ENCODE results near the gene DHX34. TPM values are rescaled to one million over a fixed set of nuclear protein-coding genes. Genes with fewer than 3 reads are reported as not detected.
"Not testable (repeated sequence)": the region's sequence is repeated elsewhere in the genome, so short reads cannot be mapped to it uniquely, and the experiment has no call there.

DHX34 gene
- total and polyA plus RNA-seq, 7 donors = 3.0 to 12.7 (median 9.1) TPM

- TF ChIP-seq CTCF (IDR thresholded peaks at IDR 0.05) (no peak), POLR2AphosphoS5 (IDR thresholded peaks at IDR 0.05) (no peak)
- intact Hi-C loops (cut with DNase I) = no loop called here
- 89 to 90% methylated on average over 4 of the region's 4 CpGs for WGBS, 2 donors
- no peak for DNase-seq
- H3K9me3 ChIP-seq = no peaks in the 10 kb centered on the region
- H3K27ac ChIP-seq = no peak overlapping the region
- no peaks in the 10 kb centered on the region for H3K27me3 ChIP-seq
- no peak overlapping the region for H3K4me3 ChIP-seq
- no peaks in the 10 kb centered on the region for H3K36me3 ChIP-seq
- no peaks in the 10 kb centered on the region for H3K4me1 ChIP-seq
Measured at GRCh38 chr19:47341734-47342133, 7.4 kb upstream of the DHX34 start.

DNA sequence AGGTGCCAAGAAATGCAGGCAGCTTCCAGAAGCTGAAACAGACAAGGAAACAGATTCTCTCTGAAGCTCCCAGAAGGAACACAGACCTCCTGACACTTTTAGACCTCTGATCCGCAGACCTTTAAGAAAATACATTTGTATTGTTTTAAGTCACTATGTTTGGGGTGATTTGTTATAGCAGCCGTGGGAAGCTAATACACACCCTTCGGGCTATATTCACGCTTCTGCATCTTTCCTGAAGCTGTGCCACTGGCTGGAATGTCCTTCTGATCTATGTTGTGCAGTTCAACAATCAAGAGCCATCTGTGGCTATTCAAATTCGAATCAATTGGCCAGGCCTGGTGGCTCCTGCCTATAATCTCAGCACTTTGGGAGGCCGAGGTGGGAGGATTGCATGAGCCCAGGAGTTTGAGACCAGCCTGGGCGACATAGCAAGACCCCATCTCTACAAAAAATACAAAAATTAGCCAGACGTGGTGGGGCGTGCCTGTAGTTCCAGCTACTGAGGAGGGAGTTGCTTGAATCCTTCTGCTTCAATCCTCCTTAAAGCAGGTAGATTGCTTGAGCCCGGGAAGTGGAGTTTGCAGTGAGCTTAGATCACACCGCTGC, 5.8 kb upstream of the DHX34 start:
- Histone ChIP-seq H3K36me3 (no peaks in the 10 kb centered on the region), H3K9me3 (no peaks in the 10 kb centered on the region), H3K27me3 (no peaks in the 10 kb centered on the region), H3K27ac (no peak overlapping the region), H3K4me1 (peaks cover 0 to under 1% (median under 1%) of the 10 kb centered on the region in 4 donors), H3K4me3 (no peak overlapping the region)
- 88 to 89% methylated on average over 11 of the region's 11 CpGs for whole genome bisulfite sequencing, 2 donors
- TF ChIP-seq POLR2AphosphoS5 (IDR thresholded peaks at IDR 0.05) (no peak), POLR2A (IDR thresholded peaks at IDR 0.05) (no peak), CTCF (IDR thresholded peaks at IDR 0.05) (no peak), EP300 (IDR thresholded peaks at IDR 0.05) (no peak)
- no peak for DNase-seq
- intact Hi-C loops (cut with DNase I) = no loop called here

DNA sequence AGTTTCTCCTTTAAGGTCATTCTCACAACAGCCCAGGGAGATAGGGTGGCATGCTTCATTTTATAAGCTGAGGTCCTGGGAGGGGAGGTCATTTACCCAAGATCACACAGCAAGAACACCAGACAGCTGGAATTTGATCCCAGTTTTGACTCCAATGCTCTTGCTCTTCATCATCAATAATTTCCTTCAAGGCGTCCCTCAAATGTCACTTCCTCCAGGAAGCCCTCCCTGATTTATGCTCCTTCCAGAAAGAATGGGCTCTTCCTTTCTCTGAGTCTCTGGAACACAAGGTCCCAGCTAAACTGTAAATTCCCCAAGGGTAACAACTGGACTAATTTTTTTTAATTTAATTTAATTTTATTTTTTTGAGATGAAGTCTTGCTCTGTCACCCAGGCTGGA, 4.7 kb upstream of the DHX34 start:
- Histone ChIP-seq H3K27ac (no peak overlapping the region), H3K9me3 (no peaks in the 10 kb centered on the region), H3K36me3 (no peaks in the 10 kb centered on the region), H3K4me3 (no peak overlapping the region), H3K27me3 (no peaks in the 10 kb centered on the region), H3K4me1 (peaks cover 0 to 8% (median 3%) of the 10 kb centered on the region in 4 donors)
- no peak for DNase-seq
- TF ChIP-seq CTCF (IDR thresholded peaks at IDR 0.05) (no peak), POLR2AphosphoS5 (IDR thresholded peaks at IDR 0.05) (no peak), EP300 (IDR thresholded peaks at IDR 0.05) (no peak), POLR2A (IDR thresholded peaks at IDR 0.05) (no peak)
- 75 to 86% methylated on average over 1 of the region's 1 CpG for WGBS, 2 donors
- intact Hi-C loops (cut with DNase I) = no loop called here

DNA sequence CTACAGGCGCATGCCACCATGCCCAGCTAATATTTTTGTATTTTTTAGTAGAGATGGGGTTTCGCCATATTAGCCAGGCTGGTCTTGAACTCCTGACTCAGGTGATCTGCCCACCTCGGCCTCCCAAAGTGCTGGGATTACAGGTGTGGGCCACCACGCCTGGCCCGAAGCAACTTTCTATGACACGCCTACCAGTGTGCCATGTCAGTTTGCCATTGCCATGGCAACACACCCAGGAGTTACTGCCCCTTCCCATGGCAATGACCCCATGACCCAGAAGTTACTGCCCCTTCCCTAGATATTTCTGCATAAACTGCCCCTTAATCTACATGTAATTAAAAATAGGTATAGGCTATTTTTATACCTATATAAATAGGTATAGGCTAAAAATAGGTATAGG, 3.1 kb upstream of the DHX34 start:
- H3K27me3 ChIP-seq; H3K4me3 ChIP-seq; H3K36me3 ChIP-seq; H3K9me3 ChIP-seq; H3K27ac ChIP-seq; intact Hi-C loops (cut with DNase I); DNase-seq: not testable (repeated sequence)
- WGBS, 2 donors = 79 to 90% methylated on average over 6 of the region's 6 CpGs
- peaks cover 0 to 23% (median 14%) of the 10 kb centered on the region in 4 donors for H3K4me1 ChIP-seq

GRCh38 chr19:47350630-47351029, 1.5 kb downstream of the DHX34 start:
- Histone ChIP-seq H3K27me3 (no peaks in the 10 kb centered on the region), H3K27ac (no peak overlapping the region), H3K9me3 (no peaks in the 10 kb centered on the region), H3K4me3 (no peak overlapping the region), H3K36me3 (peaks cover 11 to 31% (median 23%) of the 10 kb centered on the region in 4 donors), H3K4me1 (peaks cover 0 to 25% (median 18%) of the 10 kb centered on the region in 4 donors)
- WGBS, 2 donors = 90 to 92% methylated on average over 6 of the region's 6 CpGs
- intact Hi-C loops (cut with DNase I) = no loop called here
- no peak for DNase-seq
- TF ChIP-seq POLR2AphosphoS5 (IDR thresholded peaks at IDR 0.05) = no peak
- no peak for TF ChIP-seq CTCF (IDR thresholded peaks at IDR 0.05)
- no peak for TF ChIP-seq EP300 (IDR thresholded peaks at IDR 0.05)
- TF ChIP-seq POLR2A (IDR thresholded peaks at IDR 0.05) = no peak

Measured in sigmoid colon (tissue), 7 donors.